Adrenal gland (tissue), 5 donors: ENCODE data around the gene PALM2AKAP2.

ENCODE experiments used
- POLR2A ChIP-seq, 2 donors: fragments of 450-650 bp; IDR thresholded peaks; one replicate each; pipeline ENCODE4 v1.6.1; 2017; ENCODE audit warnings: antibody characterized with exemption in 2 of 2, mild to moderate bottlenecking in 2 of 2, moderate library complexity in 1 of 2
- TF ChIP-seq, protein P1 (sequence below), 6 experiments: fragments of 450-650 bp in 4 of 6; fragments of 200-600 bp in 2 of 6; sonication (generic) in 1 of 6; IDR thresholded peaks; 1 replicate in 5 of 6; 2 replicates in 1 of 6; pipeline versions ENCODE4 v1.5.1 to v1.8.0; 2016 to 2021; ENCODE audit warnings: antibody characterized with exemption in 6 of 6, mild to moderate bottlenecking in 2 of 6, moderate library complexity in 1 of 6
- donor health status: DM: no; HTN: no; CAD: no.

- TF ChIP-seq POLR2A (IDR thresholded peaks at IDR 0.05) = no peak
- TF ChIP-seq, protein P1, sequence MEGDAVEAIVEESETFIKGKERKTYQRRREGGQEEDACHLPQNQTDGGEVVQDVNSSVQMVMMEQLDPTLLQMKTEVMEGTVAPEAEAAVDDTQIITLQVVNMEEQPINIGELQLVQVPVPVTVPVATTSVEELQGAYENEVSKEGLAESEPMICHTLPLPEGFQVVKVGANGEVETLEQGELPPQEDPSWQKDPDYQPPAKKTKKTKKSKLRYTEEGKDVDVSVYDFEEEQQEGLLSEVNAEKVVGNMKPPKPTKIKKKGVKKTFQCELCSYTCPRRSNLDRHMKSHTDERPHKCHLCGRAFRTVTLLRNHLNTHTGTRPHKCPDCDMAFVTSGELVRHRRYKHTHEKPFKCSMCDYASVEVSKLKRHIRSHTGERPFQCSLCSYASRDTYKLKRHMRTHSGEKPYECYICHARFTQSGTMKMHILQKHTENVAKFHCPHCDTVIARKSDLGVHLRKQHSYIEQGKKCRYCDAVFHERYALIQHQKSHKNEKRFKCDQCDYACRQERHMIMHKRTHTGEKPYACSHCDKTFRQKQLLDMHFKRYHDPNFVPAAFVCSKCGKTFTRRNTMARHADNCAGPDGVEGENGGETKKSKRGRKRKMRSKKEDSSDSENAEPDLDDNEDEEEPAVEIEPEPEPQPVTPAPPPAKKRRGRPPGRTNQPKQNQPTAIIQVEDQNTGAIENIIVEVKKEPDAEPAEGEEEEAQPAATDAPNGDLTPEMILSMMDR (IDR thresholded peaks at IDR 0.05) = no peak
These were observed 11.1 kb downstream of the PALM2AKAP2 start for GRCh38 chr9:109791003-109791677.
